CD4-positive, CD25-positive, alpha-beta regulatory T cell (primary cell): Measurements from ENCODE around the gene ATAT1. TPM values are rescaled to one million over a fixed set of nuclear protein-coding genes. Genes with fewer than 3 reads are reported as not detected.

Experiments used
- ATAC-seq, 2 donors: fragments of 150-1000 bp; cut with Tn5 transposase; one replicate each; pipeline ENCODE4 v1.10.0; 2021; ENCODE audit warnings: low read depth in 2 of 2, moderate number of reproducible peaks in 2 of 2, moderate library complexity in 1 of 2
- DNase-seq, 3 donors: peaks; one replicate each; pipeline versions ENCODE4 v3.0.0 to v3.0.0-alpha.2; 2012 to 2022; ENCODE audit warnings: mixed read lengths in 1 of 3
- H3K27ac ChIP-seq: one replicate; pipeline ENCODE4 v1.7.0; 2013; ENCODE audit warnings: mild to moderate bottlenecking, low read length; ENCODE audit not compliant: insufficient read depth, poor library complexity, severe bottlenecking
- H3K27me3 ChIP-seq: one replicate; pipeline ENCODE4 v1.7.0; 2013; ENCODE audit warnings: low read length; ENCODE audit not compliant: control insufficient read depth, insufficient read depth
- H3K36me3 ChIP-seq: one replicate; pipeline ENCODE4 v1.7.0; 2013; ENCODE audit warnings: mild to moderate bottlenecking, low read length, moderate library complexity; ENCODE audit not compliant: control insufficient read depth, insufficient read depth
- H3K4me1 ChIP-seq: 2 replicates; pipeline ENCODE4 v1.7.0; 2013; ENCODE audit warnings: mild to moderate bottlenecking, low read length; ENCODE audit not compliant: insufficient read depth, control insufficient read depth, poor library complexity, severe bottlenecking
- H3K4me3 ChIP-seq: one replicate; pipeline ENCODE4 v1.7.0; 2013; ENCODE audit warnings: low read depth, mild to moderate bottlenecking, low read length, moderate library complexity
- H3K9me3 ChIP-seq, 2 experiments: 1 replicate in 1 of 2; 2 replicates in 1 of 2; pipeline ENCODE4 v1.7.0; 2013; ENCODE audit warnings: low read length in 2 of 2, mild to moderate bottlenecking in 1 of 2, moderate library complexity in 1 of 2; ENCODE audit not compliant: control insufficient read depth in 2 of 2
- H3K27ac Mint-ChIP-seq, 3 donors: one replicate each; pipeline ENCODE4 v1.8.0; 2020 to 2022; ENCODE audit warnings: mild to moderate bottlenecking in 3 of 3, mixed read lengths in 3 of 3, moderate library complexity in 2 of 3
- H3K27me3 Mint-ChIP-seq: one replicate; pipeline ENCODE4 v1.8.0; 2022; ENCODE audit warnings: mild to moderate bottlenecking, mixed read lengths
- H3K36me3 Mint-ChIP-seq: one replicate; pipeline ENCODE4 v1.8.0; 2020; ENCODE audit warnings: mixed read lengths
- H3K4me1 Mint-ChIP-seq, 4 donors: one replicate each; pipeline ENCODE4 v1.8.0; 2020 to 2022; ENCODE audit warnings: mixed read lengths in 4 of 4, mild to moderate bottlenecking in 1 of 4
- H3K4me3 Mint-ChIP-seq, 4 donors: one replicate each; pipeline ENCODE4 v1.8.0; 2020 to 2022; ENCODE audit warnings: mild to moderate bottlenecking in 4 of 4, mixed read lengths in 4 of 4, moderate library complexity in 3 of 4
- H3K9me3 Mint-ChIP-seq, 7 donors: one replicate each; pipeline ENCODE4 v1.8.0; 2020 to 2022; ENCODE audit warnings: mixed read lengths in 7 of 7, mild to moderate bottlenecking in 3 of 7, moderate library complexity in 2 of 7
- polyA plus RNA-seq, 4 donors: library from polyadenylated mRNA; unstranded; fragments of 300-500 nt; fragmentation: Illumina TruSeq; gene quantifications; one replicate each; pipeline ENCODE4 v1.2.3, GENCODE V29; 2021
- total RNA-seq: library from RNA; stranded (reverse); gene quantifications from one replicate; pipeline ENCODE4 v1.2.3, GENCODE V29; 2022

ATAT1 gene
- total and polyA plus RNA-seq, 5 donors from 2014 or later: 0.27 to 7.2 (median 0.62) TPM

DNA sequence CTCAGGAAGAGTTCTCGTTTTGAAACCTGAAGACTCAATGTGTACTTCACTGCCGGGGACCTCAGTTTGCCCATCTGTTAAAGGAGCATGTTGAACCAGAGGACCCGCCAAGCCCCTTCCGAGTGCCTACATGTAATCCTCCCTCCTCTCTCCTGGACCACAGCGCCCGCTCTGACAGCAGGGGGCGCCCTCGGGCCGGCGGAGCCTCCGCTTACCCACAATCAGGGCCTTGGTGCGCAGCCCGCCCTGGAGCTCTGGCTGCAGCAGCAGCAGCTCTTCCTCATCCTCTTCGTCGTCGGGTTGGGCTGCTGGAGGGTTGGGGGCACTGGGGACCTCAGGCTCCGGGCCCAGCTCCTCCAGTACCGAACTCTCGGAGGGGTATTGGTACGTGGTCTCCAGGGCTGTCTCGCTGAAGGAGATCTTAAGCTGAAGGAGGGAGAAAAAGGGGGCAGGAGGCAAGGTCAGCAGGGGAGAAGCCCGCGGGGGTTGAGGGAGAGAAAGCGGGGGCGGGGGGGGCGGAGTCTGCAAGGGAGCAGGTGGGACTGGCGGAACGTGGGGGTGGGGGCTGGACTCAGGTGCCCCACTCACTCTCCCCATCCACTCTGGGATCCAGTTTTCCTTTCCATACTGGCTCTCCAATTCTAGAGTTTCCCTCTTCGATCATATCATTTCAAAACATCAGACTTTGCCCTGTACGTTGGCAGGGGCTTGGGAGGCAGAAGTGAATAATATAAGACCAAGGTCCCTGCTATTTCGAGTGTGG is 52.5 kb downstream of the ATAT1 start:
- H3K9me3 ChIP-seq: no peaks in the 10 kb centered on the region
- Mint-ChIP-seq H3K27ac (peak overlapping the region; percentile 89 to 93 (median 93)), H3K9me3 (peaks cover 0 to 1% (median 0%) of the 10 kb centered on the region in 7 donors), H3K4me3 (peak overlapping the region; percentile 95 to 100 (median 96)), H3K4me1 (peaks cover 11 to 45% (median 23%) of the 10 kb centered on the region in 4 donors), H3K27me3 (peaks cover 5% of the 10 kb centered on the region), H3K36me3 (peaks cover 45% of the 10 kb centered on the region)
- ATAC-seq (peak; percentile 29 to 30), DNase-seq (peak; percentile 85 to 92 (median 91))
- peaks cover 45% of the 10 kb centered on the region for H3K4me1 ChIP-seq
- H3K4me3 ChIP-seq: peak overlapping the region; percentile 89
- peak overlapping the region; percentile 96 for H3K27ac ChIP-seq
- H3K36me3 ChIP-seq: peaks cover 36% of the 10 kb centered on the region
- no peaks in the 10 kb centered on the region for H3K27me3 ChIP-seq

GRCh38 chr6:30679765-30680535 is 53.3 kb downstream of the ATAT1 start:
- Histone ChIP-seq H3K36me3 (peaks cover 36% of the 10 kb centered on the region), H3K4me3 (peak overlapping the region; percentile 89), H3K27ac (peak overlapping the region; percentile 96), H3K27me3 (no peaks in the 10 kb centered on the region), H3K9me3 (no peaks in the 10 kb centered on the region), H3K4me1 (peaks cover 46% of the 10 kb centered on the region)
- Mint-ChIP-seq H3K27ac (peak overlapping the region; percentile 92 to 93 (median 93)), H3K36me3 (peaks cover 47% of the 10 kb centered on the region), H3K27me3 (peaks cover 5% of the 10 kb centered on the region), H3K4me3 (peak overlapping the region; percentile 95 to 100 (median 96)), H3K4me1 (peaks cover 11 to 45% (median 23%) of the 10 kb centered on the region in 4 donors), H3K9me3 (peaks cover 0 to 2% (median 0%) of the 10 kb centered on the region in 7 donors)
- DNase-seq (no peak), ATAC-seq (no peak)

DNA sequence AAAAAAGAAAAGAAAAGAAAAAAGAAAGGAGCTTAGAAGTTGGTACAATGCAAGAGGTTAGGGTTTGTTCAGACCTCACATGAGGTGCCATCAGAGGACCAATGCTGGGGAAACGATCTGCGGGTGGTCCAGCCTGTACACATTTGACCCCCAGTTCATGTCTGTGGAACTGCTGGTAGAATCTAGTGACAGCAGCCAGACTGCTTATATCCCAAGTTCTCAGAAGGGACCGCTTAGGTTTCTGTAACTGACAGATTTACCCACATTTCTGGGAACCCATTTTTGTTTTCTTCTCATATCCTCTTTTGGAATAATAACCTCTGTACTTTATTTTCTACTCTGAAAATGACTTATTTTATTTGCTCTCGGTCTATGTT is 55.1 kb downstream of the ATAT1 start:
- Histone ChIP-seq H3K27ac (peak overlapping the region; percentile 96), H3K4me3 (peak overlapping the region; percentile 89), H3K4me1 (peaks cover 54% of the 10 kb centered on the region), H3K9me3 (no peaks in the 10 kb centered on the region), H3K36me3 (peaks cover 24% of the 10 kb centered on the region), H3K27me3 (no peaks in the 10 kb centered on the region)
- H3K4me3 Mint-ChIP-seq: peak overlapping the region; percentile 95 to 100 (median 96)
- peak overlapping the region; percentile 93 to 98 (median 96) for H3K27ac Mint-ChIP-seq
- H3K4me1 Mint-ChIP-seq: peaks cover 11 to 40% (median 15%) of the 10 kb centered on the region in 4 donors
- DNase-seq (no peak), ATAC-seq (peak; percentile 3)
- peaks cover 5% of the 10 kb centered on the region for H3K27me3 Mint-ChIP-seq
- H3K9me3 Mint-ChIP-seq: peaks cover 0 to 6% (median 0%) of the 10 kb centered on the region in 7 donors
- H3K36me3 Mint-ChIP-seq: peaks cover 48% of the 10 kb centered on the region

DNA sequence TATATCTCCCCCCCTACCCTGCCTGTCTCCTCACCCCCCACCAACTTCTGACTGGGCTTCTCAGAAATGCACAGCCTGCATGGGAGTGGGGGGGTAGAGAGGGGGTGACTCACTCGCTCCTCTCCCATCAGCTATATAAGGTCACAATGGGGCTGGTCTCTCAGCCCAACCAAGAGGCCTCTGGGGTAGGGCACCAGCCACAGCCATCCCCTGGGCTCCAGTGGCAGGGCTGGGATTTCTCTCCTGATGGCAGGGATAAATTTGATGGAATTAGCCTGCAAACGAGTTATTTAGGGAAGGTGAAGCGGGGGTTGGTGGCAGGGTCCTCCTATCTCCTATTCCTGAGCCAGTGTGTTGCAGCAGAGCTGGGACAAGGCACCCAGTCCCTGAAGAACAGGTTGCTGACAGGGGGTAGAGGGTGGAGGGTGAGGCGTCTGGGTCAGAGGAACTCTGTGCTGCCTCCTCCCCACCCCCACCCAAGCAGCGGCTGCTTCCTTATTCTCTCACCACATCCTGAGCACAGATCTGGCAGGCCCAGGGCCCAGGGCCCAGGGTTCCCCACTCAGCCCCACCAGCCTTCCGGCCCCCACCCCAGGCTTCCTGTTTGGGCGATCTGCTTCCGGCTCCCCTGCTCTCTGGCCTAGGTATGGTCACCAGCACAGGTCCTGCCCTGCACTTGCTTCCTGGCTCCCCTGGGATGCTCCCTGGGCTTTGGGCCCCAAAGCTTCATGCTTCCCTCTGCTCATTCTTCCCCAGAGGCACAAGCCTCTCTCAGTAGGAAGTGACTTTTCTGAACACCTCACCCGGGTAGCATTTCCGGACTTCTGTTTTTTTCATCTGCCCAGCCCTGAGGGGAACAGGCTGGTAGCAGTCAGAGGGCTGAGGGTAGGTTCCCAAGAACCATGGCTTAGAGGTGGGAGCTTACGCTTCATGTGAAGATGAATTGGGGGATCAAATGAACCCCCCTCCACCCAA is 55.8 kb downstream of the ATAT1 start:
- Histone ChIP-seq H3K4me3 (peak overlapping the region; percentile 89), H3K27me3 (no peaks in the 10 kb centered on the region), H3K36me3 (peaks cover 18% of the 10 kb centered on the region), H3K4me1 (peaks cover 58% of the 10 kb centered on the region), H3K27ac (peak overlapping the region; percentile 96), H3K9me3 (no peaks in the 10 kb centered on the region)
- Mint-ChIP-seq H3K36me3 (peaks cover 45% of the 10 kb centered on the region), H3K9me3 (peaks cover 0 to 6% (median 0%) of the 10 kb centered on the region in 7 donors), H3K4me1 (peaks cover 11 to 37% (median 14%) of the 10 kb centered on the region in 4 donors), H3K27me3 (peaks cover 5% of the 10 kb centered on the region), H3K27ac (peak overlapping the region; percentile 93 to 98 (median 96)), H3K4me3 (peak overlapping the region; percentile 95 to 100 (median 96))
- ATAC-seq: peak; percentile 71 to 73
- DNase-seq: peak; percentile 82 to 96 (median 90)

DNA sequence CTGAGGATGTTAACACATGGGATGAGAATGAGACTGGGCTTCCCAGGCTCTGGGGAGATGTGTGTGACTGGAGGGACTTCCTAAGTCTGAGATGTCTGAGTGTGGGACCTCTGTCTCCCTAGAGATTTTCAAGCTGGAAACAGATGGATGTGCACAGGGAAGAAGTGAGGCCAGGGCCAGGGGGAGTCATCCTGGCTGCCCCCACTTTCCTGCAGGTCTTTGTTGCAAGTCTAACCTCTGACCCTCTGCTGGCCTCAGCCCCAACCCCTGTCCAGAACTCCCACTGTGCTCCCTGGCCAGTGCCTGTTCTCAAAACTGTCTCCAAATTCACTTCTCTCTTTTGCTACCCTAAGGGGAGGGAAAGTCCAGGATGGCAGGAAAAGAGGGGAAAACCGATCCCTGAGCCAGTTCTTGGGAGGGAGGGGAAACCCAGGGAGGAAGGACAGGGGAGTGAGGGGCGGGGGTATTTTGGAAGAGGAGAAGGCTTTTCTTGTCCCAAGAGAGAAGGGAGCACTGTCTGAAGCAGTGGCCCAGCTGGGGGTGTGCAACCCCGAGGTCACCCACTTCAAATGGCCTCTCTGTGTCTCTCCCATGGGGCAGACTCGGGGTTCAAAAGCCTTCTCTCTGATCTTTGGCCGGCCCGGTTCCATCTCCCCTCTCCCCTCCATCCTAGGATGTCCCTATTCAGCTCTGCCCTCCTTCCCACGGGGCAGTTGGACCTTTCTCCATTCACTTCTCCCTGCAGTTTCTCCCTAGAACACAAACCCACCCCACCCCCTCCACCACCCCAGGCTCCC is 56.7 kb downstream of the ATAT1 start:
- Histone ChIP-seq H3K36me3 (peaks cover 10% of the 10 kb centered on the region), H3K4me3 (peak overlapping the region; percentile 89), H3K9me3 (no peaks in the 10 kb centered on the region), H3K27ac (peak overlapping the region; percentile 96), H3K27me3 (no peaks in the 10 kb centered on the region), H3K4me1 (peaks cover 68% of the 10 kb centered on the region)
- H3K36me3 Mint-ChIP-seq: peaks cover 45% of the 10 kb centered on the region
- peaks cover 5% of the 10 kb centered on the region for H3K27me3 Mint-ChIP-seq
- peak overlapping the region; percentile 95 to 100 (median 96) for H3K4me3 Mint-ChIP-seq
- H3K27ac Mint-ChIP-seq: peak overlapping the region; percentile 93 to 98 (median 96)
- ATAC-seq: no peak
- H3K4me1 Mint-ChIP-seq: peaks cover 11 to 47% (median 19%) of the 10 kb centered on the region in 4 donors
- no peak for DNase-seq
- H3K9me3 Mint-ChIP-seq: peaks cover 0 to 6% (median 0%) of the 10 kb centered on the region in 7 donors

DNA sequence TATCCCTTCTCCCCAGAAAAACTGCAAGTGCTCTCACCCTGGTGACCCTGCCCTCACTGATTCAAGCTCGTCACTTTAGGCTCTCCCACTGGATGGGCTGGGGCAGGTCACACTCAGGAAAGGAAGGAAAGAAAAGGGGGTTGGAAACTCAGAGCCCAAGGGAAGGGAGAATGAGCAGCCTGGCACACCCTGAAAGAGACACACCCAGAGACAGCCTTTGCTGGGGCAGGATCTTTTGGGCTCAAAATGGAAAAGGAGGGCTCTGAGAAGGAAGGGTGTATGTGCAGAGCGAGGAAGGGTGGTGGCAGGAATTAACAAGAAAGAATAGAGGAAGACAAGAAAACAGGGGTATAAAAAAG is 57.3 kb downstream of the ATAT1 start:
- ATAC-seq (no peak), DNase-seq (no peak)
- Mint-ChIP-seq H3K27ac (peak overlapping the region; percentile 93 to 98 (median 96)), H3K4me3 (peak overlapping the region; percentile 95 to 100 (median 96)), H3K27me3 (peaks cover 5% of the 10 kb centered on the region), H3K36me3 (peaks cover 43% of the 10 kb centered on the region), H3K9me3 (peaks cover 0 to 6% (median 0%) of the 10 kb centered on the region in 7 donors), H3K4me1 (peaks cover 8 to 48% (median 21%) of the 10 kb centered on the region in 4 donors)
- Histone ChIP-seq H3K4me1 (peaks cover 73% of the 10 kb centered on the region), H3K4me3 (peak overlapping the region; percentile 89), H3K9me3 (no peaks in the 10 kb centered on the region), H3K27ac (peak overlapping the region; percentile 96), H3K36me3 (peaks cover 5% of the 10 kb centered on the region), H3K27me3 (no peaks in the 10 kb centered on the region)
